Cardiac fibroblast (primary cell): ENCODE results near the gene GPR132.

Source experiments
- DNase-seq, 2 donors: peaks; one replicate each; pipeline versions ENCODE4 v3.0.0 to v3.0.0-alpha.2; 2010; ENCODE audit warnings: low read depth in 2 of 2
- H3K4me3 ChIP-seq, 2 donors: replicated peaks in 1 of 2; 1 replicate in 1 of 2; 2 replicates in 1 of 2; pipeline ENCODE4 v1.5.1; 2011; ENCODE audit warnings: low read depth in 2 of 2, low read length in 2 of 2, mild to moderate bottlenecking in 2 of 2, moderate library complexity in 1 of 2
- CTCF ChIP-seq: IDR thresholded peaks from one replicate; pipeline ENCODE4 v1.5.1; 2011; ENCODE audit warnings: low read depth, mild to moderate bottlenecking, low read length, inconsistent platforms

Gene GPR132

GRCh38 chr14:105091054-105091516 lies 25.9 kb upstream of the GPR132 start:
- no peak for TF ChIP-seq CTCF
- no peak overlapping the region for H3K4me3 ChIP-seq
- no peak for DNase-seq

DNA sequence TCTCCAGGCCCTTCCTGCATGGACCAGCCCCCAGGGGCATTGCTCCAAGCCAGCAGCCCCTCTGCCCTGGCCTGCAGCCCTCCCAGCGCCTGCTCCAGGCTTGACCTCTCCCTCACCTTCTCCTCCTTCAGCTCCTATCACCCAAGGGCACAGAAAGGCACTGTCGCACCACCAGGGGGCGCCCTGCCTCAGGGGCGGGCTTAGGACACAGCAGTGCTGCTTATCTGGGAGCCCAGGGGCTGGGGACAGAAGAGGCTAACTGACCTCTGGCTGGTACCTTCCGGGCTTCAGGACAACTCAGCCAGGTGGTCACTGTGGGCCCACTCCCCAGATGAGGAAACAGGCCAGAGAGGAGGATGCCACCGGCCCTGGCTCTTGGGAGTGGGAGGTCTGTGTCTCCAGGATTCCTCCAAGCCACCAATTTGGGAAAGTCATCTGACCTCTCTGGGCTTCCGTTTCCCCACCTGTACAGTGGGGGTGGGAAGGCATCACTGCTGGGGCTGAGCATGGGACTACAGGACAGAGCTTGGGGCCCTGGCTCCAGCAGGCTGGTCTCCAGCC lies 25.3 kb upstream of the GPR132 start:
- DNase-seq = peak; percentile 81
- H3K4me3 ChIP-seq = no peak overlapping the region
- TF ChIP-seq CTCF = peak; percentile 95

- TF ChIP-seq CTCF = no peak
- no peak overlapping the region for H3K4me3 ChIP-seq
- no peak for DNase-seq
Observed at GRCh38 chr14:105089746-105090492, 24.7 kb upstream of the GPR132 start.

GRCh38 chr14:105088812-105089745 lies 23.8 kb upstream of the GPR132 start:
- DNase-seq = no peak
- no peak for TF ChIP-seq CTCF
- no peak overlapping the region for H3K4me3 ChIP-seq

GRCh38 chr14:105087963-105088811 lies 23.0 kb upstream of the GPR132 start:
- peak overlapping the region; percentile 2 to 13 for H3K4me3 ChIP-seq
- TF ChIP-seq CTCF = no peak
- DNase-seq = peak; percentile 68 to 87
